ENCODE data around the gene SHROOM3.
"Not testable (repeated sequence)": the region's sequence is repeated elsewhere in the genome, so short reads cannot be mapped to it uniquely, and the experiment has no call there.

Gene SHROOM3

DNA sequence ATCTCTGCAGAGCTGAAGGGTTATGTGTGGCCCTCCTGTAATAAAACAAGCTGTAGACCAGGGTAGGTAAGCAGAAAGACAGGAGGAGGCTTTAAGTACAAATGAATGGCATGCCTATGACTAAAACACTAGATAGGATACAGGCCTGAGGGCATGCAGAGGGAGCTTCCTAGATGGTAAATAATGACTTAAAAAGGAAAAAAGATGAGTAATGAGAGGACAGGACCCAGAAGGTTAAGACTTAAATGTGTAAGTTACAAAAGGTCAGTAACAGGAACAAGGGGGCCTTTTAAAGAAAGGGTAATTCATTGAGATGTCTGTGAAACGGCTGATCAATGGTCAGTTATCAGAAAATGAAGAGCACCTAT is 268.1 kb downstream of the SHROOM3 start:
- DNase-seq: no peak

DNA sequence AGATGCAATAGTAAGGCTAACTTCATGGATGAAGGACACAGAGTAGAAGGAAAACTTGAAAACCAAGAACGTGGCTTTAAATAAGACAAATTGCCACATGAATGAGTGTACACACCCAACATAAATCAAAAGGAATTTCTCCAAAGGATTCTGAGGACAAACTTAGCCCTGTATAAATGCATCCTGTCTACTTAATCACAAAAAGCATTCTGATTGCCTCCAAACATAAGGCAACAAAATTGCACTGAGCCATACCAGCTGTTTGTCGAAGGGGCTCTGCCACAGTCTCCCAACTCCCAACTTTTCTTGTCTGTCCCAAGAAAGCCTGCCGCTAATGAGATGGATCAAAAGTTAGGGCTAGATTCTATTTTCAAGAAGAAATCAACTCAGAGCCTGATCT is 268.6 kb downstream of the SHROOM3 start:
- no peak for DNase-seq

DNA sequence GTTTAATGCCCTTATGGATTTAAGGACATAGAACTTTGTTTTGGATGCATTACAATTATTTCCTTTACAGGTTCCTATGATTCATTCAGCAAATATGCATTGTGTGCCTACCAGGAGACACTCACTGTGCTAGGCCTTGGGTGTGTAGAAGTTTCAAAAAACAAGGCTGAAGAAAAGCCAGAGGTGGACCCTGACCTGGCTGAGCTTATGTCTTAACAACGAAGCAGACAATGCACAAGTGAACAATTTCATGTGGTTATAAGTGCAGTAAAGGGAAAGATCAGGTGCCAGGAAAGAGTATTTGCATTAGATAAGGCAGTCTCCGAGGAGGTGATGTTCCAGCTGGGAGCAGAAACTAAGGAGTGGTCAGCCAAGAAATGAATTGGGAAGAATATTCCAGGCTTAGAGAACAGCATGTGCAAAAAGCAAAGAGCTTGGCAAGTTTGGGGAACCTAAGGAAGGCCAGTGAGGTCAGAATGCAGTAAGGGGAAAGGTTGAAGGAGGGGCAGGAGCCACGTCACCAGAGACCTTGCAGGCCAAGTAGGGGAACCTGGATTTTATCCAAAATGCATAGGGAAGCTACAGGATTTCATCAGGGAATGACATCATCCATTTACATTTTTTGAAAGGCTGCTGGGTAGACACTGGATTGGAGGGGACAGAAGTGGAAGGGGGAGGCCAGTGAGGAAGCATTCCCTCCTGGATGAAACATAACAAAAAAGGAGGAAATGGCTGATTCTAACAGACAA is 269.3 kb downstream of the SHROOM3 start:
- peak; percentile 48 for DNase-seq

DNA sequence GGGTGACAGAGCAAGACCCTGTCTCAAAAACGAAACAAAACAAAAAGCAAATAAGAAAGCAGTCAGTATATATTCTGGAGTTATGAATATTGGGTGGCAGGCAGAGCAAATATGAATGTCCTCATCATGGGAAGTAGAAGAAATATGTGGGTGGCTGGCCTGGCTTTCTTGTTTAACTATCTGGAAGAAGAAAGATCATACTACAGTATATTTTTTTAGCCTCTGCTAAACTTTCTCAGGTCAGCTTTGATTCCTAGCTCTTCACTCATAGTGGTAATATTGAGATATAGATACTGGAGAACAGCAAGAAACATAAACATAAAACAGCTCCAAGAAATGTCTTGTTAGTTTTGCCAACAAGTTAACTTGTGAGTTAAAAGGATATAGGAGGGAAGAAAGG is 270.4 kb downstream of the SHROOM3 start:
- DNase-seq: no peak

DNA sequence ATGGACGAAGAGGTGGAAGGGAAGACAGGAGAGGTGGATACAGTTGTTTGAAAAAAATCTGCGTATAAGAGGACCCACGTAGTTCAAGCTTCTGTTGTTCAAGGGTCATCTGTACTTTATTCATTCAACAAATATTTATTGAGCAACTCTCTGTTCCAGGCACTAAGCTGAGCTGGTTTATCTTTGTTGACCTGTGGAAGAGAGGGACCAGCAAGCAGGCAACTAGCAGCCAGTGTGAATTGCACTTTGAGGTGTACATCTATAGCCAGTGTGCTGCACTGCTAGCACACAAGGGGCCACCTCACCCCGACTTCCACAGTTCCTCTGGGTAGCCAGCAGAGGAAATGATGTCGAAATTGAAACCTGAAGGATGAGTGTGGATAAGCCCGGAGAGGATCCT is 271.6 kb downstream of the SHROOM3 start:
- DNase-seq: no peak

DNA sequence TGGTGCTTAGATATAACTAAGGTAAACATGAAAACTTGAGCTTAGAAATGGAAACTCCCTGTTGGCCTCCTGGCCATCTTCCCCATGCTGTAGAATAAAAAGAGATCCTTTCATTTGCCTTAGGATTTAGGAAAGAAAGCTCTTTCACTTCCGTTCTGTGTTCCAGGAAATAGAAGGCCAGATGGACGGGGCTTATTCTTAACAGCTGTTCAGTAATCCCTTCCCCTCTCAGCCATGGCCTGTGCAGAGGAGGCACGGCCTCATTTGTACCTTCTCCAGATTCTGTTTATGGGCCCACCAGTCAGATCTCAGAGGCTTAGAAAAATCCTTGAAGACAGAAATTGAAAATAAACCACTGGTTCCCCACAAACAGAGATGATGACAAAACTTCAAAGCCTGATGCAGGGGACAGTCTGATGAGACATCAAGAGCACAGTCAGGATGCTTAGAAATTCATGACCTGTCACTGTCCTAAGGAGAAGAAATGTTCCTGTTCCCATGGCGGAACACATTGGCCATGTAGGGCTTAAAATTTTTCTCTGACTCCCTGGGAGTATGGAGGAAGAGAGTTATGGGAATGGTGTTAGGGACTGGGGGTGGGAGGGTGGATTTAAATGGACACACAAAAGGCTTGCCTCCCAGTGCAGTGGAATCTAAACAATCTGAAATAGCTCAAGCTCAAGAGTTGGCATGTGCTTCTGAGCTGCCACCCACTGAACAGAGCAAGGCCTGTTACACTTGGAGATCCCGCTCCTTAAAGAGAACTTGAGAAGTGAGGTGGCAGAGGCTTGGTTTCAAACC is 274.1 kb downstream of the SHROOM3 start:
- peak; percentile 62 for DNase-seq

DNA sequence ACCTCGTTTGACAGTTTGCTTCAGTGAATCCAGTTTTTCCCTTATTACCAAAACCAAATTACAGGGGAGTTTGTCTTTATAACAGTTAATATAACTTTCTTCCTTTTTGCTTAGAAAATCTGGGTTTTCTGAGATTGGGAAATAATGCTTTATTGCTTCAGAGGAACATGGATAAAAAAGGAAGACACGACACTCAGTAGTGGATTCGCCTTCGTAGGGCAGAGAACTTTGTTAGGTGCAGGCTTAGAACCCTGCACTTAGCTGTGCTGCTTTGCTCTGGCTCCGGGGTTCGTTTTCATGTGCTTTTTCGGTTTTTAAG is 274.7 kb downstream of the SHROOM3 start:
- DNase-seq: no peak

DNA sequence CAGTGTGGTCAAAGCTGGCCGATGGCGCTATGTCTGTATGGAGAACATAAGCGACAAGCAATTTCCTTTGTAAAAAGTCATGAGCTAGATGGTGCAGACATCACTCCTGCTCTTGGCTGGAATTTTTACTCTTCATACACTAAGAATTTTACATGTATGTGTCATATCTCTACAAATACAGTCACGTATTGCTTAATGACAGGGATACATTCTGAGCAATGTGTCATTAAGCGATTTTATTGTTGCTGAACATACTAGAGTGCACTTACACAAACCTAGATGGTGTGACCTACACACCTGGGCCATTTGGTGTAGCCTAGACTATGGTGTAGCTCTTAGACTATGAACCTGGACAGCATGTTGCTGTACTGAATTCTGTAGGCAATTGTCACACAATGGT is 277.5 kb downstream of the SHROOM3 start:
- no peak for DNase-seq

DNA sequence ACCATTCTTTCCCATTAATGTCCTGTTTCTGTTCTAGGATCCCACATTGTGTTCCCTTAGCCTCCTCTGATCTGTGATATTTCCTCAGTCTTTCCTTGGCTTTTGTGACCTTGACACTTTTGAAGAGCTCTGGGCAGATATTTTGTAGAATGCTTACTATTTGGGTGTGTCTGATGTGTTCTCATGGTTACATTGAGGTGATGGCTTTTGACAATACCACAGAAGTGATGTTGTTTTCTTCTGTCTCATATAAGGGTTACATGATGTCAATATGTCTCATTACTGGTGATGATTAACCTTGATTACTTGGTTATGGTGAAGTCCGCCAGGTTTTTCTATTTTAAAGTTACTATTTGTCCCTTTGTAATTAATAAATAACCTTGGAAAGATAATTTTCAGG is 279.2 kb downstream of the SHROOM3 start:
- DNase-seq: no peak

DNA sequence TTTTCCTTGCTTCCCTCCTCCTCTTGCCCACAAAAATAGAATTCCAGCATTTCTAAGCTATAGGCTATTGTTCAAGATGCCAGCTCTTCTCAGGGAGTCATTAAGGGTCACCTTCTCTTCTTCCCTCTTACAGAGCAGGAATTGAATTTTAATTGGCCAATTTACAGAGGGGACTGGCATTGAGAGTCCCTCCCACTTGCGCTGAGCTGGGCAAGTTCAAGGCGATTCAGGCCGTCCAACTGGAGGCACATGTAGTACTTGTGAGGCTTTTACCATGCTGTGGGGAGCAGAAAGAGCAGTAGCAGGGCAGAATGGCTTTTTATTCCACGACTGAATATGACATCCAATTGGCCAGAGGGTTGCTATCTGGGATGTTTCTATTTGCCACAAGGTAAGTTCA is 281.0 kb downstream of the SHROOM3 start:
- no peak for DNase-seq

DNA sequence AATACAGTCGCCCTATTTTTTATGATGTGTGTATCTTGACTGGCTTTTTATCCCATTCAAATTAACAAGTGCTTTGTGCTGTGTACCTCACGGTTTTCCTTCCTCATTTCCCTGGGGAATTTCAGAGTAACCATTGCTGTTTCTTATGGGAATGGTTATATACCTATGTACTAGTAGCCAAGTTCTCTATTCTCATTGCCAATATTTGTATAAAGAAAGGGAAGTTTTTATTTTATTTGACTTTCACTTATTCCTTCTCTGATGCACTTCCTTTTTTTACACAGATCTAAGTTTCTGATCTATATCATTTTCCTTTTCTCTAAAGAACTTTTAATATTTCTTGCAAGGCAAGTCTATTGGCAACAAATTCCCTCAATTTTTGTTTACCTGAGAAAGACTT is 281.6 kb downstream of the SHROOM3 start:
- DNase-seq: no peak

DNA sequence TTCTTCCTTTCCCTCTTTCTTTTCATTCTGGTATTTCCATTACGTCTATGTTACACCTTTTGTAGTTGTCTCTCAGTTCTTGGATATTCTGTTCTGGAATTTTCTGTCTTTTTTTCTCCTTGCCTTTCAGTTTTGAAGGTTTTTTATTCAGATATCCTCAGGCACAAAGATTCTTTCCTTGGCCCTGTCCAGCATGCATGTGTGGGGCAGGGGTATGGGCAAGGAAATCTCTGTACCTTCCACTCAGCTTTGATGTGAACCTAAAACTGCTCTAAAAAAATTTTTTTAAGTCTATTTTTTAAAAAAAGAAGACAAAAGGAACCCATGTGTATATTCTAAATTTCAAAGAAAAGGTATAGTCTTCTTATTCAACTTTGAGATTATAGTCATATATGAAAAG is 282.4 kb downstream of the SHROOM3 start:
- no peak for DNase-seq

DNA sequence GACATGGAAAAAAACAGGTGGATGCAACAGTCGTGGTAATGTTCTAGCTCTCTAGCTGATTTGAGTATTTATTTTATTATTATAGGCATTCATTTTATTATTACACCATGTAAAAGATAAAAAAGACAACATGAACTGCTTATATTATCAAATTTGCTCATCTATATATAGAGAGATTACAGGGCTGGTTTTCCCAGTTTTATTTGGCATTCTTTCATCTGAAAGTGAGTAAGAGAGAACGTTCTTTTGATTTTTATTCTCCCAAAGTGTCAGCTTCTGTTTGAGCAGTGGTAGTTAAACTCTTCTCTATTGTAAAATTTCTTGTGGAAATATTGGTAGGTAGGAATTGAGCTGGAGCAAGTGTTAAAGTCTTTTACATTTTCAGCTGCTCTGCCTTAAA is 283.0 kb downstream of the SHROOM3 start:
- DNase-seq: no peak

DNA sequence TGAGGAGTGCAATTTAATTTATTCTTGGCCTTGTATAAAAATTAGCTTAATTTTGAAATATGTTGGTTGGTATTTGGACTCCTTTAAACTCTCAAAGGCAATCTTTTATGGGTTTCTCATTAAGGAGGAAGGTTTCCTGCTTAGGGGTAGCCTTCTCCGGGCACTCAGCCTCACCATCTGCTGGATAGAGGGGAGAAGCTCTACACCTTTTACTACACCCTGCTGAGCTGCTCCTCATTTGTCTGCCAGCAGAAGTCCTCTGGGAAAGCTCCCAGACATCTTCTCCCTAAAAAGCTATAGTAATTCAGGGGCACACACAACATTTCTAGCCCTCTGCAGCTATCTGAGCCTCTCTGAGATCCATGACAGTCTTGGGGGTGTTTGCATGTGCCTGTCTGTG is 283.8 kb downstream of the SHROOM3 start:
- no peak for DNase-seq

DNA sequence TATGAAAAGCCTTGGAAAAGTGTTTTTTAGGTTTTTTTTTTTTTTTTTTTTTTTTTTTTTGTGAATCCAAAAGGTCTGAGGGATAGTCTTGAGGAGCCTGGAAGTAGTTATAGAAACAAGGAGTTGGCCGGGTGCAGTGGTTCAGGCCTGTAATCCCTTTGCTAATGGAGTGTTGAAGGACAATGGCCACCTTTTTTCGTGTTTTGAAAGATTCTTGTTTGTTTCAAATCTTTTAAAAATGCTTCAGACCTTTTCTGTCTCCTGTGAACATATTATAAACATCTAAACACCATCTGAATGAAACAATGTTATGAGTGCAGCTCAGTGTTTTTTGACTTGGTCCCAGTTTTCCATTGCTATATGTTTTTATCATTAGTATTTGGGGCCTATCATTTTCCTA is 285.1 kb downstream of the SHROOM3 start:
- no peak for DNase-seq

DNA sequence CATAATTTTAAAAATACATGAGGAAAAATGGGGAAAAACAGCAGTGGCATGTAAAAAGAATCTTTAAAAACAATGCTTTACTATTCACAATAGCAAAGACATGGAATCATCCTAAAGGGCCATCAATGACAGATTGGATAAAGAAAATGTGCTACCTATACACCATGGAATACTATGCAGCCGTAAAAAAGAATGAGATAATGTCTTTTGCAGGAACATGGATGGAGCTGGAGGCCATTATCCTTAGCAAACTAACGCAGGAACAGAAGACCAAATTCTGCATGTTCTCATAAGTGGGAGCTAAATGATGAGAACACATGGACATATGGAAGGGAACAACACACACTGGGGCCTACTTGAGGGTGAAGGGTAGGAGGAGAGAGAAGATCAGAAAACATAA is 287.1 kb downstream of the SHROOM3 start:
- not testable (repeated sequence) for DNase-seq

DNA sequence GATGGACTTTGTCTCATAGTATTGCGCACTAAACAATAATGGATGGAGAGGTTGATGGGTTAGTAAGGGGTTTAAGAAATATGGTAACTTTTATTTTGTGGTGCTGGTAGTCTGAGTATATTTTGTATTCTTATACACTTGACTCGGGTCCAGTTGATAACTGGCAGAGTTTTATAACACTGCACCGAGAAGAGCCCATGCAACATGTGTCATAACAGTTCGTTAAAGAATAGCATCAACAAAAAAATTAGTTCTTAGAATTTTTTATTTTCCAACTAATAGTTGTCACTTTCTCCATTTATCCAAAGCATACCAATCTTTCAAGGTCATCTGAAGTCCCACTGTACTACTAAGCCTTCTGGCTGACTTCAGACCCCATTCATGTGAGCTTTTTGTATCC is 287.8 kb downstream of the SHROOM3 start:
- DNase-seq: no peak

DNA sequence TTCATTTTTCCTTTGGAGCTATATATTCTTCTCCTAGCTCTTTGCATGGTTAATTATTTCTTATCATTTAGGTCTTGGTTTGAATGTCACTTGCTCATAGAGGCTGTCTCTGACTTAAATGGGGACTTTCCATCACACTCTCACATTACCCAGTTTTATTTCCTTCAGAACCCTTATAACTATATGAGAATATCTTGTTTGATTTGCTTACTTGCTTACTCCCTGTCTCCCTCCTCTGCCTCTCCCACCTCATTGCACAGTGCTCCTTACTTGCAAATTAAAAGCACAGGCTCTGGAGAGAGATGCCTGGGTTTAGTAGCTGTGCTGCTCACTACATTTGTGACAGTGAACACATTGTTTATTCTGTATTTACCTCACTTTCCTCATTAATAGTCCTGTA is 288.3 kb downstream of the SHROOM3 start:
- DNase-seq: no peak

DNA sequence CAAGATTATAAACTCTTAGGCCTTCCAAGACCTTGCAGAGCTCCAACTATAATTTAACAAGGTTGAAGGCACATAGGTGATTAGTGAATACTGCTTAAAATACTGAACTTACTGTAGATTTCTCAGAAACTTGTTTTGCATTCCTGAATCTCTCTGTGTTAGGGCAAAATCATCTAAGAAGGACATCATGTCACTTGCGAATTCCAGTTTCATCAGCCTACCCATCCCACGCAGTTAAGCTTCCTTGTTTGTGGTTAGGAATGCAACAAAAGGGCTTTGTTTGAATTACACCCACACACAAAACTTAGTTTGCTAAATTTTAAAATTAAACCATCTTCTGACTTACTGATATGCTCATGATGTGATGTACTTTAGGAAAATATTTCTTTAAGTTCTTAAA is 288.9 kb downstream of the SHROOM3 start:
- DNase-seq: no peak

DNA sequence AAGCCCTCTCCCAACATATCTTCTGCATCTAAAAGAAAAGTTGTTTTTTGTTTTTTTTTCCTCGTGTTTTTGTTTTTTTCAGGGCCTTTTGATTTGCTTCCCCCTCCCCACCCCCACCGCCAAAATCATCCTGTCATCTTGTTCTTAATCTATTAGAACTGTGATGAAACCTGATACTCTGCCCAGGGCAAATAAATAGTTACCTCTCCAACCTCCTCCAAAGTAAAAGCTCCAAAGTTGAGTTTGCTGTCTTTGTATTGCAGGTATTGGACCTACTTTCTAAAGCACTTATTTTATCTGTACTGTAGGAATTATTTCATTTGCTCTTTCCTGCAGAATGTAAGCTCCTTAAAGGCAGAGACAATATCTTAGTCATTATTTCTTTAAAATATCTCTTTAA is 290.0 kb downstream of the SHROOM3 start:
- no peak for DNase-seq

DNA sequence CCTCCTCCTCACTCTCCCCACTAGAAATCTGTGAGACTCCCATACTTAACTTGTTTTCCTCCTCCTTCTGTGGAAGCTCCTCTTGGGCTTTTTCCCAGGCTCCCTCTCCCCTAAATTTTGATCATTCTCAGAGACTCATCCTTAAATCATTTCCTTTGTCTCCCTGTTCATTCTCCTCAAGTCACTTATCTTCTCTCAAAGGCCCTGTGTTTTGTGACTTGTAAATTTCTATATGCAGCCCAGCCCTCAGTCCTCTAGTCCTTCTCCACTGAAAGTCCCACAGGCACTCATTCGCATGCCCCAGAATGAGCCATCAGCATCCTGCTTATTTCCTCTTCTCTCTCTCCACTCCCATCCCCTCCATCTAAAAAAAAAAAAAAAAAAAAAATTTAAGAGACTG is 291.1 kb downstream of the SHROOM3 start:
- DNase-seq: no peak

DNA sequence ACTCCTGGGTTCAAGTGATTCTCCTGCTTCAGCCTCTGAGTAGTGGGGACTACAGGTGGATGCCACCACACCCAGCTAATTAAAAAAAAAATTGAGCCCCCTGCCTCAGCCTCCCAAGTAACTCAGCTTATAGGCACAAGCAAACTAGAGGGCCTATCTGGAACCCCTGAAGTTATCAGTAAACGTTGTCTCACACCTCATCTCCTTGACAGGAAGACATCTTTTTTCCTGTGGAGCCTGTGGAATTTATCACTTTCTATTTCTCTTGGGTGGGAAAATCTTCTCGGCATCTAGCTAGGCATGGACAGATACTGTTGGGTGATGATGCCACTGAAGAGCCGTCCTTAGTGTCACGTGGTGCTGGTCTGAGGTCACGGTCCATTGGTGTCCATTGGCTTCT is 291.6 kb downstream of the SHROOM3 start:
- no peak for DNase-seq

DNA sequence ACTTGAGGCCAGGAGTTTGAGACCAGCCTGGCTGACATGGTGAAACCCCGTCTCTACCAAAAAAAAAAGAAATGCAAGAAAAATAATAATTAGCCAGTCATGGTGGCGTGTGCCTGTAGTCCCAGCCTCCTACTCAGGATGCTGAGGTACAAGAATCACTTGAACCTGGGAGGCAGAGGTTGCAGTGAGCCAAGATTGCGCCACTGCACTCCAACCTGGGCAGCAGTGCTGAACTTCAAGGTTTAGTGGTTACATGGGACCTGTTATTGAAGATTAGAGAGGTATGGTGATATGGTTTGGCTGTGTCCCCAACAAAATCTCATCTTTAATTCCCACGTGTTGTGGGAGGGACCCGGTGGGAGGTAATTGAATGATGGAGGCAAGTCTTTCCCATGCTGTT is 292.9 kb downstream of the SHROOM3 start:
- DNase-seq: not testable (repeated sequence)

DNA sequence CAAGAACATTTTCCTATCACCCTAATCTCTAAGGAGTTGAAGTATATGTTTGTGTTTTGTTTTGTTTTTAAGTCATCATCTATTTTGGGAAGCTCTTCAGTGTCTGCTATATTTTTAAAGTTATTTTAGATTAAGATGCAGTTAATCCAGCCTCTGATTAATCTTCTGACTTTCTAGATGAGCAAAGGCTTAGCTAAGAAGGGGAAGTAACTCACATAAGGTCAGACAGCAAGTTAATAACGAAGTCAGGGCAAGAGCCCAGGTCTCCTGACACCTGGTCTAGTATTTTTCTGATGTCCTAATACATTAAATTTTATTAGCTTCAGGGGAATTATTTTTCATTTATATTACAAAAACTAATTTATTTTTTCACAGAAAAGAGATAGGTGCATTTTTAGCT is 294.4 kb downstream of the SHROOM3 start:
- no peak for DNase-seq

DNA sequence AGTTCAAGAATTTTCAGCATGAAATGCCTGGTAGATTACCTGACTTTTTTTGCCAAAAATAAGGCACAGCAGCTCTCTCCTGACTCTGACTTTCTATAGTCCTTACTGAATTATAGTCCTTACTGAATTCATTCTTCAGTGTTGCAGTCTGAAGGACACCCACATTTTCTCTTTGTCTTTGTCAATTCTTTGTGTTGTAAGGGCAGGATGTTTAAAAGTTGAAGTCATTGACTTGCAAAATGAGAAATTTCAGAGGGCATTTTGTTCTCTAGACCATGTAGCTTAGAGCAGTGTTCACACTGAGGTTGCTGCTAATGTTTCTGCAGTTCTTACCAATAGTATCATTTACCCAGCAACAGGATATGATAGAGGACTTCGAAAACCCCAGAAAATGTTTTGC is 295.0 kb downstream of the SHROOM3 start:
- DNase-seq: no peak
